Activated T-helper 1 cell treated with Interleukin-2 at 50 U/mL for 16 hours (primary cell): Measurements from ENCODE around the gene ATP2B3.

ENCODE experiments used
- DNase-seq: peaks from one replicate; pipeline ENCODE4 v3.0.0-alpha.2; 2020; ENCODE audit warnings: low read depth

The ATP2B3 gene

DNA sequence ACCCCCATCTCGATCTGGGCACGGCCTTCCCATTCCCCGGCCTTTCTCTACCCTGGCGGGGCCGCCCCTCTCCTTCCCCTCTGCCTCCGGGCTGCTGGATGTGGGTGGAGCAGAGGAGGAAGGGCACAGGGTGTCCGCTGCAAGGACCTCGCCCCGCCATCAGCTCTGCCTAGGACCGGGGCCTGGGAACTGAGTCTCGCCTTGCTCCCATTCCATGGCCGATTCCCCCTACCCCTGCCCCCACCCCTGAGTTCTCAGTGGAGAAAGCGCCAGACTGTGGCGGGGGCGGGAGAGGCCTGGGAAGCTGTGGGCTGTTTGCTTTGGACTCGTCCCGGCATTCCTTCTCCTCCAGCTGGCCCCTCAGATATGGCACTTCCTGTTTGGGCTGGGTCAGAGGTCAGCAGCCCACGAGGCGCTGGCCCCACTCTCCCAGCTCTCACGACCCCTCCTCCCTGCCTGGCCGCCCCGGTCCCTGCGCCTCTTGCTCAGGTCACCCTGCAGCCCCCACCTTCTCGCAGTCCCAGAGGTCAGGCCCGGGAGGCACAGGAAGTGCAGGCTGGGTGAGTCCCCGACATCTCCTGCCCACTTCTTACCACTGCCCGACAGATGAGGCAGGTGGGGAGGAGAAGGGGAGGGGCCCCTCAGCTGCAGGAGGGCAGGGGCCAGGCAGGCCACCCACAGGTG lies 29.1 kb upstream of the ATP2B3 start:
- DNase-seq: no peak

DNA sequence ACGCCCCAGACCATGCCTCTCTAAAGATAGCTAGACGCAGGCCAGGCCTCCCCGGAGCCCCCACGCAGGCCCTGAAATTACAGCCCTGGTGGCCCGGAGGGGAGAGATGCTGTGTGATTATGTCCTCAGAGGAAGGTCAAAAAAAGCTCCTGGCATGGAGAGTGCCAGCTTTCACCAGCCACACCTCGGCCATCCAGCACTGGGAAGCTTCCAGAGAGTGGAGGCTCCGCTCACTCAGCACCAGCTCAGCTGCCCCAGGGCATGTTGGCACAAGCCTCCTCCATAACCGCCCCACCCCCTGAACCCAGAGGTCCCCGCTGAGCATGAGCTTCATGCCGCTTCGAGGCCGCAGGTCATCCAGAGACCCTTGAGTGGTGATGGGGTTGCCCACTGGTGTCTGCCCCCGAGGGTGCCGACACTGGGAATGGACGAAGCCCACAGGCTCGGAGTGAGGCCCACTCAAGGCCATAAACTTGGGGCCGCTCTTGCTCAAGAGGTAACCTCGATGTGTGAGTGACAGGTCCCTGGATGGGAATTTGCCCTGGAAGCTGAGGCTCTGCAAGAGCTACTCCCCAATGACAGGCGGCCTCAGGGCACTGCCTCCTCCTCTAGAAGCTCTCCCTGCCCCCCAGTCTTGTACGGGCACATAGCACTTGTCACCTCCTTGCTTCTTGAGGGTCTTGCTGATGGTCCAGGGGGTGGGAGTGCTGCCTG lies 27.1 kb upstream of the ATP2B3 start:
- no peak for DNase-seq

DNA sequence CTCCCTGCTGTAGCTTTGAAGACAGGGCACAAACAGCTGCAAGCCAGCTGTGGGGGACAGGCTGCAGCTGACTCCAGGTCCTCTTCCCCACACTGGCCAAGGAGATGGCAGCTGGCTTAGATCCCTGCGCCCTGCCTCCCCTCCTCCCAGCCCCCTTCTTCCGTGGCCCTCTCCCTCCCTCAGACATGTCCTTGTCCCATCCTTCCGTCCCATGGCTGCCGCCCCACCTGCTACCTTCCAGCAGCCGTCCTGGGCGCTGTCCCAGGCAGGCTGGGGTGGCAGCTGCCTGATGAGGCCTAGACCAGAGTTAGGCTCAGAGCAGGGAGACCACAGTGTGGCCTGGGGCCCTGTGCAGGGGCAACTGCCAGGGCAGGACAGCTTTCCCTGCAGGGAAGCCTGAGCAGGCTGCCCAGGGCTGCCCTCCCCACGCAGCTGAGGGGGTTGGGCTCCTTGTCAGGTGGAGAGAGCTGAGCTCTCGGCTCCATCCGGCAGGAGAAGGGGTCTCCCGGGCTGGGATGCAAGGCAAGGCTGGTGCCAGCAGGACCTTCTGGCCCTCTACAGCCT lies 26.0 kb upstream of the ATP2B3 start:
- DNase-seq: no peak

DNA sequence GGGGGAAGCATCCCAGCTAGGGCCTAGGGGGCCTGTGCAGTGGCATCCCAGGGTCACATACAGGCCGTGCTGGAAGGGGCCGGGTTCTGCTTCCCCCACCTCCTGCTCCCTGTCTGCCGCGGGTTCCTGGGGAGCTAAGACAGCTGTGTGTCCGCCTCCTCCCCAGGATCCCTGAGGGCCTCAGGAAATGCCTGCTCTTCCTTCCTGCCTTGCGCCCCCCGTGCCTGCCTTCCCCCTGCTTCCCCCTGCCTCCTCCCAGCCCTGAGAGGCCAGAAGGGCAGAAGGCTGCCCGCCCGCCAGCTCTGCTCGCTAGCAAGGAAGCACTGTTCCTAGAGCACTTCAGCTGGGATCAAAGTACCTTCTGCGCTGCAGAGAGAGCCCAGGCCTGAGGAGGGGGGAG lies 25.5 kb upstream of the ATP2B3 start:
- no peak for DNase-seq

DNA sequence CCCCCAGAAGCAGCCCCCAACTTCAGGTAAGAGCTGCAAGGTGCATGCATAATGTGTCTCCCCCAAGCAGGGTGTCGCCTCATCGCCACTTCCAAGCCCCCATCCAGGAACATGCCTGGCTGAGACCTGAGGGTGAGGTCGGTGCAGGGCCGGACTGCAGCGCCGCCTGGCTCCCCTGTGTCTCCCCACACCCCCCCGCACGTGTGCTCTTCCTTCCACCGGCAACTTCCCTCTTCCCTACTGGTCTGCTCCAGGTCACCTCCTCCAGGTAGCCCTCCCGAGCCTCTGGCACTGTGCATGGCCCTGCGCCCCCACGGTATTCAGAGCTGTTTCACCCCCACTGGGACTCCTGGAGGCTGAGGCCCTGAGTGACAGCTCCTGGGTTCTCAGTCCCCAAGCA lies 24.9 kb upstream of the ATP2B3 start:
- no peak for DNase-seq

DNA sequence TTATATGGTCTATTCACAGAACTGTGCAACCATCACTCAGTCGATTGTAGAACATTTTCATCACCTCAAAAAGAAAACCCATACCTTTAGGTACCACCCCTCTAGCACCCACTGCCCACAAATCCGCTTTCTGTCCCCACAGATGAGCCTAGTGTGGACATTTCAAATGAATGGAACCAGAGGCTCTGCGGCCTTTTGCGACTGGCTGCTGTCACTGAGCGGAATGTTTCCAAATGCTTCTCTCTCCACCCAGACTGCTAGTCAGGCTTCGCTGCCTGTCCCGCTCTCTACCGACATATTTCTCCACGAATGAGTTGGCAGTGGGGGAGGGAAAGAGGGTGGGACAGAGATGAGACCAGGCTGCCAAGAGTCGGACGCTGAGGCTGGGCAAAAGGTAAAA lies 24.4 kb upstream of the ATP2B3 start:
- DNase-seq: no peak

DNA sequence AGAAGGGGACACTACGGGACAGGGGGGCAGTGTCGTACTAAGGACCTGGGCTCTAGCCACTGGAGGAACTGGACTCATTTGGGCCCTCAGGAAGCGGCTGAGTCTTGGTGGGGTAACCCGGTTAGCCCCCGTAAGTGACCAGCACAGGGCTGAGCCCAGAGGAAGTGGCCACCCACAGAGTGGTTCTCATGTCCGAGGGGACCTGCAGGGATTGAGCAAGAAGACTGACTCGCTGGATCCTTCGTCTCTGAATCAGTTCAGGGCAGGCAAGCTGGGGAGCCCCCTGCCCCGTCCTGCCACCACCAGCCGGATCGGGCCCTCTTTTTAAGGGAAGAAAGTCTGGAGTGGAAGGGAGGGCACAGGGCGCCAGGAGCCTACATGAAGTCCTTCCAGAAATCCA lies 23.4 kb upstream of the ATP2B3 start:
- no peak for DNase-seq

DNA sequence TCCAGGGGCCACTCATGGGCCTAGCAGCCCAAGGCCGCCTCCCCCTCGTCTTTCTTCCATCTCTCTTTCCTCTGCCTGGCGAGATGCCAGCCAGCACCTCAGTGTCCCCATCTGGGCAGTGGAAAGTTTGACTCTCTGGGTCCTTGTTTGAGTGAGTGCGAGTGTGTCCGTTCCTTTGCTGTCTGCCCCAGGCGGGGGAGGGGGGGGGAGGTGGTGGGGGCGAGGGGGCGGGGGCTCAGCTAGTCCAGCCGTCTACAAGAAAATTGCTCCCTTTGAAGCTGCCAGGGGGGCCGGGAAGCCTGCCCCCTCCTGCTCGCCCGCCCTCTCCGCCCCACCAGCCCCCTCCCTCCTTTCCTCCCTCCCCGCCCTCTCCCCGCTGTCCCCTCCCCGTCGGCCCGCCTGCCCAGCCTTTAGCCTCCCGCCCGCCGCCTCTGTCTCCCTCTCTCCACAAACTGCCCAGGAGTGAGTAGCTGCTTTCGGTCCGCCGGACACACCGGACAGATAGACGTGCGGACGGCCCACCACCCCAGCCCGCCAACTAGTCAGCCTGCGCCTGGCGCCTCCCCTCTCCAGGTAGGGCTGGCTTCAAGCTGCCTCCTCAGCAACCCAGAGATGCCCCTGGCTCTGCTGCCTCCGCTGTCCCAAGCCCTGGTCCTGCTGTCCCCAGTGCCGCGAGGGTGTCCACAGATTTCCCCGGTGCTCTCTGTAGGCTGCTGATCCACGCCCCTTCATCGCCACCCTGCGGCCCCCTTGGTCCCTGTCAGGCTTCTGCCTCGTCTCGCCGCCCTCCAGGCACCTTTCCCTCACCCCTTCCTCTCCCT lies 22.7 kb upstream of the ATP2B3 start, which contains the start of gene BGN:
TSS of gene BGN (plus strand) at position 440 of the 821 bp plus-strand sequence. CDS start 9,652 bp downstream, outside the sequence.
- no peak for DNase-seq

DNA sequence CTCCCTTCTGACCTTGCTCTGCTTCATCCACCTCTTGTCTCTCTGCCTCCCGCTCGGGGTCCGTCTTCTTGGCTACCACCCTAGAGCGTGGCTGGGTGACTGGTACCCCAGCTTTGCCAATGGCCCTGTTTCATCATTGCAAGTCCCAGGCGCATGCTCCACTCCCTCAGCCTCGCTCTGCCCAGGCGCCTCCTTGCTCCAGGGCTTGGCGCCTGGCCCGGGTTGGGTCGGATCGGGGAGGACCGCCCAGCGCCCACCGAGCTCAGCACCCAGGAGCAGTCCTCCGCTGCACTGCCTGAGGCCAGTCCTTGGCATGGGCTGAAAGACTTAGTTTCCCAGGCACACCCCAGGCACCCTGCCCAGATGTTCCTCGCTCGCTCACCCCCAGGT lies 22.1 kb upstream of the ATP2B3 start:
- DNase-seq: no peak

DNA sequence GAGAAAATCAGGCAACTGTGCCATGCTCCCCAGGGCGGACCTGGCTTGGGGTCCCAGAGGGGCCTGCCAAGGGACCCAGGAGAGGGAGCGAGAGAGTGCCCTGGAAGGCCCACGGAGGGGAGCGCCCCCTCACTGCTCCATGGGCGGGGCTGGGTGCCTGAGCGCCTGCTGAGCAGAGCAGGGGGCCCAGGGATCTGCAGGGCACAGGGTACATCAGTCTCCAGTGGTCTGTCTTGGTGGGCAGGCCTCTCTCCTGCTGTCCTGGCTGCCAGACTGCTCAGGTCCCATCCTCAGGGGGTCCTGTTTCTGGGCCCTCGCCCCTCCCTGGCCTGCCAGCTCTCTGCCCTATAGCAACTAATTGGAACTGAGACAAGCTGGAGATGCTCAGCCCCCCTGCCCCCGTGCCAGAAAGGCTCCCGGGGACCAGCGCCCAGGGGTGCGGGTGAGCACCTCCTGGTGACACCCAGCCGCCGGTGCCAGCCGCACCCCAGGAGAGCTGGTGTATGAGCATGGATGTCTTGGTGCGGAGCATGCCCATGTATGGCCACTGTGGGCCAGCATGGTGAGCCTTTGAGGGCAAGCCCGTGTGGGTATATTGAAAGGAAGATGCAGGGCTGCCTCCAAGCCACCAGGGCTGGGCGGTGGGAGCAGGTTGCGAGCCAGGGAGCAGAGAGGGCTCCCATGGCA lies 21.4 kb upstream of the ATP2B3 start:
- no peak for DNase-seq

DNA sequence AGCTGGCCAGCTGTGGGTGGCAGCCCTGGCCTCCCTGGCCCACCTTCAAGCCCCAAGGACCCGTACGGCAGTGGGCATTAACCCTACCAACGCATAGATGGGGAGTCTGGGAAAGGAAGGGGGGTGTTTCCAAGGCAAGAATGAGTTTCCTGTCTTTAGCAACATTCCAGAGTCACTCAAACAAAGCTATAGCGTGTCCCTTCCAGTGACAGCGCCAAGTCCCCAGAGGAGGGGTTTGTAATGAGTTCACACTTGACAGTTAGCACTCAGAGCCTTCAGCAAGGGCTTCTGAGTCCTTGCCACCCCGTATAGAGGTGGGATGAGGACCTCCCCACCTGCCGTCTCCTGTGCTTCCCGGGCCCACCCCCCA lies 20.9 kb upstream of the ATP2B3 start:
- DNase-seq: no peak

DNA sequence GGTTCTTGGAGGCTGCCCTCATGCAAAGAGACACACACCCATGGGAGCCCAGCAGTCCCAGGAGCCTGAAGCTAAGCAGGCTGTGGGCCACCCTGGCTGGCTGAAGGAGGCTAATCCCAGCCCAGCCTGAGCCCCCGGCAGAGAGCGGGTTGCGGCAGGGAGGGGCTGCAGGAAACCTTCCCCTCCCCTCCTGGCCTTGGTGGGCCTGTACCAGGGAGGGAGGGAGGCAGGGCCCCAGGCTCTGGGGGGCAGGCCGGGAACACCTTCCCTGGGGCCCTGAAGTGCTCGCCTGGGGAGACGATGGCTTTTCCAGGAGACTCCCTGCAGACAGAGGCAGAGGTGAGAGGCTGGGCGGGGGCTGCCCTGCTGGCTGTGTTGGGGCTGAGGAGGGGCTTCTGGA lies 19.0 kb upstream of the ATP2B3 start:
- DNase-seq: no peak

DNA sequence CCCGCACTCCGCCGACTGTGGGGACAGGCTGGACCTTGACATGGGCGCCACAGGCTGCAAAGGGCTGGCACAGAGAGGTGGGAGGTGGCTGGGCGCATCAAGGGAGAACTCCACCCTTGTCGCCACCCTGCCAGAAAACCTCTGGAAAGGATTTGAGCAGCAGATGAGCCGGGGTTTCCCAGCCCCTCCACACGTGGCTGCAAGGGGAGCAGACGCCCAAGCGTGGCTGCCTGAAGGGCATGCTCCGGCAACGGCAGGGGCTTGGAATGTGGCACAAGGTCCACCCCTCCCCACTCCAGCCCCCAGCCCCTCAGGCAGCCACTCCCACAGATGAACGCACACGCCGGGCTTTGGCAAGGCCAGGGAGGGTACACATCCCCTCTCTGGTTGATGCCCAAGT lies 18.1 kb upstream of the ATP2B3 start:
- no peak for DNase-seq

DNA sequence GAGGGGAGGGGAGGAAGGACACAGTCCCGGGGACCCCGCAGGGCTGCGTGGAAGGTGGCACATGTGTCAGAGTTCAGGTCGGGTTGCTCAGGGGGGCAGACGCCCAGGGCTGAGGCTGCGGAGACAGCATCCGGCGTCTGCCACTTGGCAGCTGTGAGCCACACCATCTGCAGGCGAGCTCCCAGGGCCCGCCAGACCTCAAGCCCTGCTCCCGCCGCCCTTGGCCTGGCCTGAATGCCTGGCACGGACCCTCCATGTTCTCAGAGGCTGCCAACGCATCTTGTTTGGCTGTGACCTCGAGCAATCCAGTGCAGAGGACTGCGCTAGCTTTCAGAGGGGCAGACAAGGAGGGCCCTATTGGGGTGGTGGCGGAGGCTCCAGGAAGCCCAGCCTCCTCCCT lies 17.6 kb upstream of the ATP2B3 start:
- no peak for DNase-seq

DNA sequence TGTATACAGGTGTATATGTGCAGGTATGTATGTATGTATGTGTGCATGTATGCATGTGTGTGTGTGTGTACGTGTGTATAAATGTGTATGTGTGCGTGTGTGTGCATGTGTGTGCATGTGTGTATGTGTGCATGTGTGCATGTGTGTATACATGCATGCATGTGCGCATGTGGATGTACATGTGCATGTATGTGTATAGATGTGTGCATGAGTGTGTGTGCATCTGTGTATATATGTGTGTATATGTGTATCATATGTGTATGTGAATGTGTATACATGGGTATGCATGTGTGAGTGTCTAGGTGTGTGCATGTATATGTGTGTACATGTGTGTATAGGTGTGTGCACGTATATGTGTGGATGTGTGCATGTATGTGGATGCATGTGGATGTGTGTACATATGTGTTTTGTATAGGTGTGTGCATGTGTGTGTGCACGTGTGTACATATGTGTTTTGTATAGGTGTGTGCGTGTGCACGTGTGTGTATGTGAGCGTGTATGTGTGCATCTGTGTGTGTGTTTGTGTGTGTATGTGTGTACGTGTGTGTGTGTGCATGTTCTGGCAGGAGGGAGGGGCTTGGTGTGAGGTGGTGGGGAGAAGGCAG lies 16.7 kb upstream of the ATP2B3 start:
- DNase-seq: no peak

DNA sequence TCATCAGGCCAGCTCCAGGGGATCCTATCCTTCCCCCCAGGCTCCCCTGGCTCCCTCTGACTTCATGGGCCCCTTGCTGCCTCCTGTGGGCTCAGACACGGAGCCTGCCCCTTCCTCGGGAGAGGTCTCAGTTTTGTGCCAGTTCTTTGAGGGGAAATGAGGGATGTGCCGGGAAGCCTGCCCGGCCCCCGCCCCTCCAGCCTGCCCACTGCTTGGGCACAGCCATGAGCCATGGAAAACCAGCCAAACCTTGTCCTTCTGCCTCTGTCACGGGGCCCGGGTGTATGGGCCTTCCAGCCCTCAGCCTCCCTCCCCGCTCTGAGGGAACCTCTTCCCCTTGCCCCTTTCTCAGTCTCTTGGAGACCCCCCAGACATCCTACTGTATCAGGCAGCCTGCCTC lies 15.9 kb upstream of the ATP2B3 start:
- DNase-seq: no peak

DNA sequence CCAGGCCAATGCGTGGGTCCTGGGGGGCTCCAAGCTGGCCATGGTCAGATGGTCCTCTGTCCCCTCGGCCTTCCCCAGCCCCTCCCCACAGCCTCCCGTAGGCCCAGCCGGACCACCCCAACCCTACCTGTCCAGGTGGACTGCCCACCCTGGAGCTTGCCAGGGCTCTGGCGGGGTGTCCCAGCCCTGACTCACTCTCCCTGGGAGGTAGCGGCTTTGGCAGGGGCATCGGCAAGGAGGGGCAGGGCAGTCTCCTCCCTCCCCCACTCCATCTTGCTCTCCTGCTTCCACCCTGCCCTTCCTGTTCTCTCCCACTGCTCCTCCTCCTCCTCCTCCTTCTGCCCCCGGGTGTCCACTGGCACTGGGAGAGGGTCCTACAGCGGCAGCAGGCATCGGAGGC lies 15.3 kb upstream of the ATP2B3 start:
- no peak for DNase-seq

DNA sequence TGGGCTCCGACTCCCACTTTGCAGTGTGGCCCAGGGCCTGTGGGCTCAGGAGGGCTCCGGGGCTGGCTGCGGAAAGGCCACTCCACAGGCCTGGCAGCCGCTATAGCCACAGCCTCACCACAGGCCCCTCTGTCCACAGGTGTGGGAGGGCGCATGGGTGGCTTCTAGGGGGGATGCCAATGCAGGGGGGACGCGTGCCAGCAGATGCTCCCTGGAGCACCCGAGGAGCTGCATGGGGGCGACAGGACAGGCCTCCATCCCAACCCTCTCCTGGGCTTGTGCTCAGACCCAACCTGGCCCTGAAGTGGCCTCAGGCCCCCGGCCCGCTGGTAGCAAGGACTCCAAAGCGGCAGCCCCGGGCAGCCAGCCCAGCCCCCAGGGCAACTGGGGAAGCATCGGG lies 14.6 kb upstream of the ATP2B3 start:
- no peak for DNase-seq

DNA sequence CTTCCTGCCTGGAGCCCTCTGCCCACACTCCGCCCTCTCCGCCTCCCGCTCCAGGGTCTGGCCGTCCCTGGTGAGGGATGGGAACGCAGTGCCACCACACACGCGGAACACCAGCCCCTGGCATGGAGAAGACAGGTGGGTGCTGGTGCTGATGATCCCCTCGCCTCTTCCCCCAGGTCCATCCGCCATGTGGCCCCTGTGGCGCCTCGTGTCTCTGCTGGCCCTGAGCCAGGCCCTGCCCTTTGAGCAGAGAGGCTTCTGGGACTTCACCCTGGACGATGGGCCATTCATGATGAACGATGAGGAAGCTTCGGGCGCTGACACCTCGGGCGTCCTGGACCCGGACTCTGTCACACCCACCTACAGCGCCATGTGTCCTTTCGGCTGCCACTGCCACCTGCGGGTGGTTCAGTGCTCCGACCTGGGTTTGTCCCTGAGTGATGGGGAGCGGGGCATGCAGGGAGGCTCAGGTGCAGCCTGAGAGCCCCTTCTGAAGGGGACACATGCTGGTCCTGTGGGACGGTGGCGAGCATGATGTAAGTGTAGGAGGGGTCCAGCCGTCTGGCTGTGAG lies 12.9 kb upstream of the ATP2B3 start:
- no peak for DNase-seq

DNA sequence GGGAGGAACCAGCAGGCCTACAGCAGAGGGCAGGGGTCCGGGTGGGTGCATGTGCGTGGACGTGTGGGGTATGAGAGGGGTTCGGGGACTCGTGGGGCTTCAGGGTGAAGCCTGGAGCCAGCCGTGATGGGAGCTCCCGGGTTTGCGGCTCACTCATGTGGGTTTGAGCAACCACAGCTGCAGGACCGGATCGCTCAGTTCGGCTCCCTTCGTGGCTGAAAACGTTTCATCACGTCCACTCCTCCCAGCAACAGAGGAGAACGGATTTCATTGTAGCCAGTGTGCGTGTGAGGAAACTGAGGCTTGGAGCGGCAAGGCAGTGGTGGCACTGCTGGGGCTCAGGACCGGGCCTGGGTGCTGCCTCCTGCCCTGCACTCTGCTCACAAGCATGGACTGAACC lies 12.1 kb upstream of the ATP2B3 start:
- DNase-seq: no peak

DNA sequence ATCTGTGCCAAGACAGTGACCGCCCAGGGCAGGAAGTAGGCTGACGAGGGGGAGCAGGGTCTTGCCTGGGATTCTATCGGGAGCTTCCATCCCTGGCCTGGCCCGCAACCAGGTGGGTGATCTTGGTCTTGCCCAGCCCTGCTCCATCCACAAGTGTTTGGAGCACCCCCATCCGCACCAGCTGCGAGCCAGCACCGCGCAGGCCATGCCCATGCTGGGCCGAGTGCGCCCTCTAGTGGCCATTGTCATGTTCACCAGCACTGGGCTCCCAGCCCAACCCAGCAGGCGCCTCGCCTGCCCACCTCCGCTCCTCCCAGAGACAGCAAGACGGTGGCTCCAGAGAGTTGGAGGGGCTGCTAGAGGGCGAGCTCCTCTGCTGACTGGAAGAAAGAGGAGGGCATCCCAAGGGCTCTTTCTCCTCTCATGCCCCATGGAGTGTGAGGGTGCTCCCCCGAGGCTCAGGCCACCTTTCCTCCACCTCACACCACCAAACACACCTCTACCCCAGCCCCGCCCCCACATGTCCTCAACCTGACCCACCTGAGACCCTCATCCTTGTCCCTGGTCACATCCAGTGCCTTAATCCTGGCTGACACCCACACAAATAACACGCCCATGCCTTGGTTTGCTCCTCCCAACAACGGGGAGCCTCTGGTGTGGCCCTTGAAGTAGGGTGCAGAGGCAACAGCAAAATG lies 9.8 kb upstream of the ATP2B3 start:
- DNase-seq: peak; percentile 73
